GM10248 (cell line): ENCODE results near the gene CD37.
"Not testable (repeated sequence)": the region's sequence is repeated elsewhere in the genome, so short reads cannot be mapped to it uniquely, and the experiment has no call there.

Source experiments
- CTCF ChIA-PET: fragments of 300-600 bp; sonication (Branson Sonifier 250); formaldehyde crosslinking; extraction: SDS; loops from one replicate; lab custom pipeline; 2021; ENCODE audit warnings: antibody characterized with exemption; lab: Yijun Ruan, JAX
- POLR2A ChIA-PET: fragments of 350-650 bp; sonication (Branson Sonifier 250); formaldehyde crosslinking; extraction: SDS; loops from one replicate; lab custom pipeline; 2020; ENCODE audit warnings: antibody characterized with exemption; lab: Yijun Ruan, JAX
- DNase-seq: peaks from one replicate; pipeline ENCODE4 v3.0.0; 2012; ENCODE audit errors: extremely low spot score
- CTCF ChIP-seq: IDR thresholded peaks from 2 replicates; pipeline ENCODE4 v1.5.1; 2012; ENCODE audit warnings: mild to moderate bottlenecking, low read depth; ENCODE audit errors: extremely low read depth, missing control alignments, control extremely low read depth

Gene CD37

GRCh38 chr19:49328741-49329140 lies 6.5 kb upstream of the CD37 start:
- CTCF ChIA-PET = interaction anchor here (0.7 to 2.6 kb wide), 10 partner anchors 9 to 103 kb away, joined by 3 to 13 read pairs (median 4); no protein-coding TSS in a partner anchor
- TF ChIP-seq CTCF = no peak
- DNase-seq = no peak
- POLR2A ChIA-PET = no interaction called here

GRCh38 chr19:49331187-49331586 lies 4.0 kb upstream of the CD37 start:
- not testable (repeated sequence) for DNase-seq
- ChIA-PET CTCF (interaction anchor here (0.8 to 1.4 kb wide), 8 partner anchors 9 to 115 kb away, joined by 3 to 7 read pairs (median 3); no protein-coding TSS in a partner anchor), POLR2A (interaction anchor here (0.8 kb wide), 1 partner anchor 9 kb away, joined by 3 read pairs; no protein-coding TSS in a partner anchor)

GRCh38 chr19:49331616-49332055 lies 3.6 kb upstream of the CD37 start:
- CTCF ChIA-PET = interaction anchor here (0.8 to 1.4 kb wide), 8 partner anchors 8 to 106 kb away, joined by 3 to 7 read pairs (median 3); no protein-coding TSS in a partner anchor
- no peak for TF ChIP-seq CTCF
- DNase-seq = peak; percentile 74

GRCh38 chr19:49332691-49333417 lies 2.4 kb upstream of the CD37 start:
- CTCF ChIA-PET = interaction anchor here (1.1 to 2.1 kb wide), 5 partner anchors 9 to 138 kb away, joined by 3 to 8 read pairs (median 3); no protein-coding TSS in a partner anchor
- DNase-seq, POLR2A ChIA-PET: not testable (repeated sequence)

More at GRCh38 chr19:49331616-49332055, 3.6 kb upstream of the CD37 start:
- POLR2A ChIA-PET = no interaction called here

- ChIA-PET CTCF (interaction anchor here (1.2 to 2.1 kb wide), 4 partner anchors 9 to 137 kb away, joined by 3 to 8 read pairs (median 4); no protein-coding TSS in a partner anchor), POLR2A (no interaction called here)
- no peak for TF ChIP-seq CTCF
- DNase-seq = no peak
These were observed 1.8 kb upstream of the CD37 start for GRCh38 chr19:49333418-49333805.

GRCh38 chr19:49333811-49334288 lies 1.4 kb upstream of the CD37 start:
- TF ChIP-seq CTCF = no peak
- POLR2A ChIA-PET = no interaction called here
- DNase-seq = peak; percentile 74
- CTCF ChIA-PET = interaction anchor here (1.2 to 2.1 kb wide), 4 partner anchors 8 to 58 kb away, joined by 3 to 8 read pairs (median 5); no protein-coding TSS in a partner anchor

GRCh38 chr19:49335784-49336481 lies 727 bp downstream of the CD37 start:
- DNase-seq = peak; percentile 67
- no peak for TF ChIP-seq CTCF
- ChIA-PET CTCF (interaction anchor here (1.6 to 1.8 kb wide), 2 partner anchors 35 kb away, joined by 3 to 12 read pairs; no protein-coding TSS in a partner anchor), POLR2A (no interaction called here)
